PC-3 (cell line): ENCODE data around the gene ZNF560. TPM values are rescaled to one million over a fixed set of nuclear protein-coding genes. Genes with fewer than 3 reads are reported as not detected.

Experiments used
- ATAC-seq: fragments of 200-7000 bp; cut with Tn5 transposase; 2 replicates; pipeline ENCODE4 v1.9.1; 2020; ENCODE audit warnings: mild to moderate bottlenecking, moderate library complexity
- BruUV-seq: library from RNA; stranded (reverse); fragments of 400-500 nt; replicated peaks from 2 replicates; lab custom pipeline; 2021; lab: Mats Ljungman, UMichigan
- CTCF ChIA-PET: fragments of 300-600 bp; sonication (Branson Sonifier 250); formaldehyde crosslinking; loops from one replicate; lab custom pipeline; 2022; ENCODE audit warnings: antibody characterized with exemption; lab: Charles Lee
- POLR2A ChIA-PET: fragments of 300-600 bp; sonication (Branson Sonifier 250); formaldehyde crosslinking; loops from one replicate; lab custom pipeline; 2022; ENCODE audit warnings: antibody characterized with exemption; ENCODE audit not compliant: unreplicated experiment; lab: Charles Lee
- DNase-seq: peaks from one replicate; pipeline ENCODE4 v3.0.0-alpha.2; 2015
- H2AFZ ChIP-seq: fragments of 300-600 bp; sonication (generic); 2 replicates; pipeline ENCODE4 v1.6.0; 2016; ENCODE audit warnings: antibody characterized with exemption, low read length
- H3F3A ChIP-seq: fragments of 300-600 bp; sonication (generic); one replicate; pipeline ENCODE4 v1.6.0; 2017; ENCODE audit warnings: antibody characterized with exemption, low read length, control low read depth, mild to moderate bottlenecking; ENCODE audit not compliant: unreplicated experiment
- H3K27ac ChIP-seq: fragments of 300-600 bp; sonication (generic); 2 replicates; pipeline ENCODE4 v1.5.1; 2016; ENCODE audit warnings: mild to moderate bottlenecking, low read length
- H3K27me3 ChIP-seq: fragments of 300-600 bp; sonication (generic); 2 replicates; pipeline ENCODE4 v1.6.1; 2016; ENCODE audit warnings: low read length, mixed read lengths
- H3K36me3 ChIP-seq: fragments of 300-600 bp; sonication (generic); 2 replicates; pipeline ENCODE4 v1.6.1; 2016; ENCODE audit warnings: low read depth, mixed run types, low read length, mixed read lengths
- H3K4me1 ChIP-seq: fragments of 300-600 bp; sonication (generic); 2 replicates; pipeline ENCODE4 v1.5.1; 2016; ENCODE audit warnings: low read length; ENCODE audit not compliant: insufficient read depth
- H3K4me2 ChIP-seq: fragments of 300-600 bp; sonication (generic); 2 replicates; pipeline ENCODE4 v1.6.0; 2016; ENCODE audit warnings: low read length
- H3K4me3 ChIP-seq: fragments of 300-600 bp; sonication (generic); 2 replicates; pipeline ENCODE4 v1.5.1; 2016; ENCODE audit warnings: mild to moderate bottlenecking, low read length, mixed read lengths
- H3K79me2 ChIP-seq: fragments of 300-600 bp; sonication (generic); 2 replicates; pipeline ENCODE4 v1.6.1; 2017; ENCODE audit warnings: low read length, mixed read lengths
- H3K9ac ChIP-seq: fragments of 300-600 bp; sonication (generic); 2 replicates; pipeline ENCODE4 v1.6.0; 2016; ENCODE audit warnings: mild to moderate bottlenecking, low read length
- H3K9me2 ChIP-seq: fragments of 300-600 bp; sonication (generic); replicated peaks from 2 replicates; pipeline ENCODE4 v1.6.1; 2016; ENCODE audit warnings: mixed run types, low read length, mixed read lengths
- H3K9me3 ChIP-seq: fragments of 300-600 bp; sonication (generic); 2 replicates; pipeline ENCODE4 v1.6.1; 2016; ENCODE audit warnings: low read length, mixed read lengths
- H4K20me1 ChIP-seq: fragments of 300-600 bp; sonication (generic); 2 replicates; pipeline ENCODE4 v1.6.1; 2016; ENCODE audit warnings: low read length, mixed read lengths
- CTCF ChIP-seq: fragments of 300-600 bp; sonication (generic); conservative IDR thresholded peaks from 2 replicates; pipeline ENCODE4 v1.5.1; 2017; ENCODE audit warnings: antibody characterized with exemption, low read depth, mild to moderate bottlenecking, low read length
- EZH2 ChIP-seq: fragments of 300-600 bp; sonication (generic); IDR thresholded peaks from one replicate; pipeline ENCODE4 v1.6.1; 2017; ENCODE audit warnings: antibody characterized with exemption, mild to moderate bottlenecking, low read length; ENCODE audit not compliant: unreplicated experiment
- EZH2phosphoT487 ChIP-seq: fragments of 300-600 bp; sonication (generic); IDR thresholded peaks from 2 replicates; pipeline ENCODE4 v1.6.1; 2018; ENCODE audit warnings: mild to moderate bottlenecking, antibody characterized with exemption, low read length, borderline replicate concordance
- intact Hi-C: fragments of 100-400 bp; cut with micrococcal nuclease; formaldehyde crosslinking; loops from 2 replicates; pipeline ENCODE4 v1.9.0; 2023
- total RNA-seq: library from RNA; depleted of rRNA; stranded (reverse); fragments of >200 nt; gene quantifications from 2 replicates; pipeline ENCODE4 v1.2.3, GENCODE V29; 2014; rRNA removed

ZNF560 gene
- total RNA-seq, 1 experiment from 2014 or later, result not detected

GRCh38 chr19:9430444-9430843 lies 68.0 kb downstream of the ZNF560 start:
- H4K20me1 ChIP-seq, result 0 out of 2 replicates have a peak, but pooled peaks cover 5% of the 10 kb centered on the region
- BruUV-seq, result no TSS peak
- no peaks in the 10 kb centered on the region for H3K9me3 ChIP-seq
- DNase-seq (no peak), ATAC-seq (no peak)
- H3K27ac ChIP-seq, result no peak overlapping the region
- H3K4me3 ChIP-seq, result no peak overlapping the region
- no peak overlapping the region for H2AFZ ChIP-seq
- ChIA-PET POLR2A (no interaction called here), CTCF (no interaction called here)
- H3F3A ChIP-seq, result no peaks in the 10 kb centered on the region
- H3K4me1 ChIP-seq, result peaks cover 7% of the 10 kb centered on the region; the same call in 1 of the 2 replicates
- H3K79me2 ChIP-seq, result peaks cover 24% of the 10 kb centered on the region
- no peaks in the 10 kb centered on the region for H3K9me2 ChIP-seq
- no peak overlapping the region for H3K9ac ChIP-seq
- H3K4me2 ChIP-seq, result no peak overlapping the region
- no peaks in the 10 kb centered on the region for H3K27me3 ChIP-seq
- TF ChIP-seq EZH2phosphoT487 (no peak), CTCF (no peak), EZH2 (no peak)
- intact Hi-C loops, result loop anchor here (10.0 kb wide), 1 partner anchor 286 kb away; the partner anchor contains the start of gene ZNF317
- H3K36me3 ChIP-seq, result peaks cover 71% of the 10 kb centered on the region

GRCh38 chr19:9427941-9428340 lies 70.5 kb downstream of the ZNF560 start:
- CTCF ChIA-PET, result no interaction called here
- Histone ChIP-seq H3K27me3 (no peaks in the 10 kb centered on the region), H3K36me3 (peaks cover 91% of the 10 kb centered on the region), H3K4me1 (no peaks in the 10 kb centered on the region), H3F3A (no peaks in the 10 kb centered on the region), H3K79me2 (peaks cover 2% of the 10 kb centered on the region; the same call in 1 of the 2 replicates), H3K4me3 (no peak overlapping the region), H2AFZ (no peak overlapping the region), H3K9me2 (no peaks in the 10 kb centered on the region), H3K4me2 (no peak overlapping the region), H4K20me1 (no peaks in the 10 kb centered on the region), H3K27ac (no peak overlapping the region), H3K9ac (no peak overlapping the region), H3K9me3 (no peaks in the 10 kb centered on the region)
- TF ChIP-seq EZH2 (no peak), EZH2phosphoT487 (no peak), CTCF (no peak)
- intact Hi-C loops, result no loop called here
- no TSS peak for BruUV-seq
- DNase-seq (no peak), ATAC-seq (peak; percentile 22; the same call in 1 of the 2 replicates)
- POLR2A ChIA-PET, result no interaction called here

Other genes with a start within 250 kb of the ZNF560 start
- gene OR7E24, start 247.7 kb downstream of the ZNF560 start, total RNA-seq, result not detected in 2 replicates
- gene ZNF699, start 188.8 kb downstream of the ZNF560 start, total RNA-seq, result 30.9 and 36.0 TPM in 2 replicates
- gene ZNF559, start 174.4 kb downstream of the ZNF560 start, total RNA-seq, result 13.1 and 20.1 TPM in 2 replicates
- 1.3 and 1.4 TPM in 2 replicates for gene ZNF177, start 135.6 kb downstream of the ZNF560 start, total RNA-seq
- gene ZNF266, start 63.0 kb downstream of the ZNF560 start, total RNA-seq, result 31.9 and 32.8 TPM in 2 replicates
- gene ZNF426, start 40.0 kb upstream of the ZNF560 start, total RNA-seq, result 8.2 and 9.7 TPM in 2 replicates
- 52.6 and 65.6 TPM in 2 replicates for gene ZNF121, start 85.9 kb upstream of the ZNF560 start, total RNA-seq
- gene ZNF561, start 122.6 kb upstream of the ZNF560 start, total RNA-seq, result 20.1 and 23.3 TPM in 2 replicates
- gene ZNF562, start 176.5 kb upstream of the ZNF560 start, total RNA-seq, result 21.0 and 26.0 TPM in 2 replicates